Osteoblast (primary cell): Measurements from ENCODE around the gene B4GALT3. TPM values are rescaled to one million over a fixed set of nuclear protein-coding genes. Genes with fewer than 3 reads are reported as not detected.

Experiments
- DNase-seq: peaks from one replicate; pipeline ENCODE4 v3.0.0; 2011; ENCODE audit warnings: low spot score, mixed read lengths; ENCODE audit not compliant: insufficient read length; ENCODE audit errors: missing footprints
- H2AFZ ChIP-seq: 2 replicates; pipeline ENCODE4 v1.6.0; 2011; ENCODE audit warnings: mild to moderate bottlenecking, low read length
- H3K27ac ChIP-seq: 2 replicates; pipeline ENCODE4 v1.5.1; 2011; ENCODE audit warnings: mild to moderate bottlenecking, low read depth, low read length, moderate library complexity
- H3K27me3 ChIP-seq: 2 replicates; pipeline ENCODE4 v1.6.0; 2012; ENCODE audit warnings: mild to moderate bottlenecking, control low read depth, inconsistent platforms, low read length, moderate library complexity; ENCODE audit not compliant: insufficient read depth
- H3K36me3 ChIP-seq: 2 replicates; pipeline ENCODE4 v1.5.1; 2011; ENCODE audit warnings: mild to moderate bottlenecking, low read length, control low read depth, moderate library complexity; ENCODE audit not compliant: insufficient read depth
- H3K4me1 ChIP-seq: 2 replicates; pipeline ENCODE4 v1.5.1; 2011; ENCODE audit warnings: mild to moderate bottlenecking, low read length, control low read depth, moderate library complexity; ENCODE audit not compliant: insufficient read depth
- H3K4me2 ChIP-seq: 2 replicates; pipeline ENCODE4 v1.6.0; 2011; ENCODE audit warnings: mild to moderate bottlenecking, low read length; ENCODE audit not compliant: insufficient read depth
- H3K4me3 ChIP-seq: fragments of 200-600 bp; sonication (generic); 3 replicates; pipeline ENCODE4 v1.5.1; 2012; ENCODE audit warnings: mild to moderate bottlenecking, low read length, inconsistent platforms; ENCODE audit not compliant: insufficient read depth
- H3K79me2 ChIP-seq: 2 replicates; pipeline ENCODE4 v1.6.0; 2012; ENCODE audit warnings: mild to moderate bottlenecking, low read length, control low read depth, inconsistent platforms; ENCODE audit not compliant: insufficient read depth
- H3K9me3 ChIP-seq: 2 replicates; pipeline ENCODE4 v1.5.1; 2011; ENCODE audit warnings: low read depth, low read length, control low read depth
- H4K20me1 ChIP-seq: 2 replicates; pipeline ENCODE4 v1.6.0; 2012; ENCODE audit warnings: mild to moderate bottlenecking, low read length, control low read depth; ENCODE audit not compliant: insufficient read depth
- total RNA-seq: library from RNA; depleted of rRNA; stranded (reverse); fragments of >200 nt; gene quantifications from 2 replicates; pipeline ENCODE4 v1.2.3, GENCODE V29; 2012
- TF ChIP-seq, protein P1 (sequence below): IDR thresholded peaks from 2 replicates; pipeline ENCODE4 v1.5.1; 2011; ENCODE audit warnings: mild to moderate bottlenecking, low read depth, low read length, moderate library complexity; ENCODE audit errors: extremely low read depth

Gene B4GALT3
- total RNA-seq, 1 donor = 18.5 TPM

DNA sequence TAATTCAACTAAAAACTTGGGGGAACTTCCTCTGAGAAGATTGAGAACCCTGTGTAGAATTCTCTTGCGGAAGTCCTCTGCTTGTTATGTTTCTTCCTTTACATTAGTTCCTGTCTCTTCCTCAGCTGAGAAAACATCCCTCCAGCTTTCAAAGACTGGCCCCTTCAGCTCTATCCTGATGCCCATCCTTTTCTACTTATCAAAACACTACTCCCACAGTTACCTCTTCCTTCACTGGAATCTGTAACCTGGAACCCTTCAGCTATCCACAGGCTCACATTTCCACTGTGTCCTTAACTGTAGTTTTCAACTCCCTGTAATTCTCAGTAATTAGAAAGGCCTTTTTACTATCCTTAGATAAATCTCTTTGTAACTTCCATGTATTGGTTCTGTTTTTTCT lies 38.9 kb downstream of the B4GALT3 start:
- Histone ChIP-seq H3K4me3 (no peak overlapping the region), H3K27ac (no peak overlapping the region), H3K4me2 (no peak overlapping the region), H2AFZ (no peak overlapping the region), H3K27me3 (no peaks in the 10 kb centered on the region), H3K79me2 (peaks cover 16% of the 10 kb centered on the region), H3K9me3 (no peaks in the 10 kb centered on the region), H3K4me1 (peaks cover 4% of the 10 kb centered on the region), H3K36me3 (no peaks in the 10 kb centered on the region), H4K20me1 (no peaks in the 10 kb centered on the region)
- DNase-seq = no peak
- TF ChIP-seq, protein P1, sequence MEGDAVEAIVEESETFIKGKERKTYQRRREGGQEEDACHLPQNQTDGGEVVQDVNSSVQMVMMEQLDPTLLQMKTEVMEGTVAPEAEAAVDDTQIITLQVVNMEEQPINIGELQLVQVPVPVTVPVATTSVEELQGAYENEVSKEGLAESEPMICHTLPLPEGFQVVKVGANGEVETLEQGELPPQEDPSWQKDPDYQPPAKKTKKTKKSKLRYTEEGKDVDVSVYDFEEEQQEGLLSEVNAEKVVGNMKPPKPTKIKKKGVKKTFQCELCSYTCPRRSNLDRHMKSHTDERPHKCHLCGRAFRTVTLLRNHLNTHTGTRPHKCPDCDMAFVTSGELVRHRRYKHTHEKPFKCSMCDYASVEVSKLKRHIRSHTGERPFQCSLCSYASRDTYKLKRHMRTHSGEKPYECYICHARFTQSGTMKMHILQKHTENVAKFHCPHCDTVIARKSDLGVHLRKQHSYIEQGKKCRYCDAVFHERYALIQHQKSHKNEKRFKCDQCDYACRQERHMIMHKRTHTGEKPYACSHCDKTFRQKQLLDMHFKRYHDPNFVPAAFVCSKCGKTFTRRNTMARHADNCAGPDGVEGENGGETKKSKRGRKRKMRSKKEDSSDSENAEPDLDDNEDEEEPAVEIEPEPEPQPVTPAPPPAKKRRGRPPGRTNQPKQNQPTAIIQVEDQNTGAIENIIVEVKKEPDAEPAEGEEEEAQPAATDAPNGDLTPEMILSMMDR = no peak

DNA sequence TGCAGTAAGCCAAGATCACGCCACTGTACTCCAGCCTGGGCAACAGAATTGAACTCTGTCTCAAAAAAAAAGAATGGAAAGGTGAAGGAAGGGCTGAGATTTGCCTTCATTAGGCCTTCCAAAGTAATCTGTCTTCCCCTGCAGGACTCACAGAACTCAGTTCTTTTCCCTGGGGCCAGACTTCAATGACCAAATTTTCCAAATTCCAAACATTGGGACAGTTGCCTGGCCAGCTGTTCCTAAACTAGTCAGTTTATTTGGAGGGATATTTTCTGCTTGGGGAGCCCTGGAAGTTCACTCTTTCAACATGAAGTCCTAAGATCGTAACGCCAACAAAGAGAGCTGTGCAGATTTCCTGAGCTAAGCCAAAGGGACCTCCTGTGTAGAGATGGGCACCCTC lies 39.4 kb downstream of the B4GALT3 start:
- Histone ChIP-seq H3K27ac (no peak overlapping the region), H3K9me3 (no peaks in the 10 kb centered on the region), H3K27me3 (no peaks in the 10 kb centered on the region), H2AFZ (no peak overlapping the region), H4K20me1 (no peaks in the 10 kb centered on the region), H3K36me3 (no peaks in the 10 kb centered on the region), H3K4me1 (peaks cover 6% of the 10 kb centered on the region), H3K4me2 (no peak overlapping the region), H3K4me3 (no peak overlapping the region), H3K79me2 (peaks cover 22% of the 10 kb centered on the region)
- no peak for DNase-seq
- TF ChIP-seq, protein P1 = no peak

DNA sequence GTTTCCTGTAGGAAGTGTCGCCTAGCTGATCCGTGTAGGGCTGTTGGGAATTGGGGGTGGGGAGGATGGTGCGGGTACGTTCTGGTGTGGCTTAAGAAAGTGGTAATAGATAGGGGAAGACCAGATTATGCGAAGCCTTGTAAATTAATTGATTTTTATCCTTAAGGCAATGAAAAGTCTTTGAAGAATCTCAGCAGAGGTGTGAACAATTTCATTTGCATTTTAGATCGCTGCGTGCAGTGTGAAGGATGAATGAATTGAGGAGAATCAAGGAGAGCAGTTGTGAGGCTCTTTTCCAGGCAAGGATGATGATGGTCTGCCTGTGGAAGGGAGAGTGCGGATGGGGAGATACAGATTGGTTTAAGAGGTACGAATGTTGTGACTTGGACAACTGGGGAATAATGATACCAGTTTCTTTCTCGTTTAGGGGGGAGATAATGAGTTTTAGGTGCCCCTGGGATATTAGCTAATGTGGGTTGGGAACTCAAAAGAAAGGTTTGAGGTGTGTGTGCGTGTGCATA lies 44.0 kb downstream of the B4GALT3 start:
- Histone ChIP-seq H3K9me3 (no peaks in the 10 kb centered on the region), H3K79me2 (peaks cover 66% of the 10 kb centered on the region), H3K27me3 (no peaks in the 10 kb centered on the region), H2AFZ (peak overlapping the region; percentile 100), H4K20me1 (peaks cover 11% of the 10 kb centered on the region), H3K4me3 (peak overlapping the region; percentile 100), H3K4me2 (peak overlapping the region; percentile 99), H3K36me3 (peaks cover 15% of the 10 kb centered on the region), H3K27ac (peak overlapping the region; percentile 96), H3K4me1 (peaks cover 20% of the 10 kb centered on the region)
- no peak for DNase-seq
- TF ChIP-seq, protein P1 = no peak

DNA sequence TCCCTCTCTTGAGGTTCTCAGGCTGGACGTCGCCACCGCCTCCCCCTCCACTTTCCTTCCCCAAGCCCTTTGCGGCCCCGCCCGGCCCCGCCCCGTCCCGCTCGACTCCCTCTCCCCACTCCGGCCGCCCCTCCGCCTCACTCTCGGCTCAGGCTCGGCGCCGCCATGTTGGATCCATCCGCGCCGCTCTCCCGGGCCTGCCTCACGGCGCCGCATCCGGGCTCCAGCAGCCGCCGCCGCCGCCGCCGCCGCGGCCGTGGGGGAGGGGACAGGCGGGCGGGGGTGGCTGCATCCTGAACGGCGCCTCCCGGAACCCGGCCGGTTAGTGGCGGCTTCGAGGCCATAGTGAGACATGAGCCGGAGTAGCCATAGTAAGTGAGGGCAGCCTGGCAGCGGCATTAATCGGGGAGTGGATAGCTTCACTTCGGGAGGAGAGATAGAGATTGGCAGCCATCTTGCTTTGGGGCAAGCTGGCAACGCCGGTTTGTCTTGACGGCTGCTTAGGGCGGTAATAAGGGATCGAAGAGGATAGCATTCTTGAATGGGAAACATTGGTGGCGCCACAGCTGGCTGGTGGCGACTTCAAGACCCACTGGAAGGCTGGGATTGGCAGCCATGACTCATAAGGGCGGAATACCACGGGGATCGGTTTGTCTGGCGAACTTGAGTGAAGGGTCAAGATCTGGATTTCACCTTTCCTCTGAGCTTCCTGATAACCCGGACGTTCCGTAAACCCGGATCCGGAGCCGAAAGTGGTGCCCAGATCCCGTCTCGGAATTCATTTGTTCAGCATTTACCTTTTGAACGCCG lies 44.7 kb downstream of the B4GALT3 start, which contains the start of gene DEDD:
Gene DEDD, minus strand, starts transcription at position 258 of the 810 bp plus-strand sequence. CDS start 8,205 bp downstream, outside the sequence.
- Histone ChIP-seq H3K27ac (peak within 1 kb of the TSS; percentile 96), H3K4me3 (peak within 1 kb of the TSS; percentile 100), H4K20me1 (peaks cover 11% of the 10 kb centered on the region), H3K4me1 (peaks cover 20% of the 10 kb centered on the region), H3K36me3 (peaks cover 17% of the 10 kb centered on the region), H2AFZ (peak within 1 kb of the TSS; percentile 100), H3K27me3 (no peaks in the 10 kb centered on the region), H3K4me2 (peak within 1 kb of the TSS; percentile 99), H3K9me3 (no peaks in the 10 kb centered on the region), H3K79me2 (peaks cover 73% of the 10 kb centered on the region)
- peak; percentile 97 for DNase-seq
- TF ChIP-seq, protein P1 = no peak
